ENCODE results near the gene BFSP2.

DNA sequence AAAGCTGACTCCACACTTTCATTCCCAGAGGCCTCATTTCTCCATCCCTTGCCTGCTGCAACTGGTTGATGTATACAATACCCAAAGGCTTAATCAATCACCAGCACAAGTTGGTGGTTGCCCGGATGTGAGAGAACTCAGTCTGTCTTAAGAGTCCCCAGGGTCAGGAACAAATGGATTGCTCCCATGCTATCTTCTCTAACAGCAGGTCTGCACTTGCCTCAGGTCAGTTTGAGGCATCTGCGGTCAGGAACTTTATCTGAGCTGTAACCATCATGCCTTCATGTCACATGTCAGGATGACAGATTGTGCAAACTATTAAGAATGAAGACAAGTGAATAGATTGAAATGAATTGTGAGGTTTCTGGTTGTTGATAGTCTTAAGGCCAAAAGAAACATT lies 56.1 kb downstream of the BFSP2 start:
- TF ChIP-seq CTCF (IDR thresholded peaks at IDR 0.05; ENCODE audit: low read length) = no peak
- TF ChIP-seq EZH2phosphoT487 (IDR thresholded peaks at IDR 0.05; ENCODE audit: low read length) = no peak
- TF ChIP-seq EZH2 (optimal IDR thresholded peaks at IDR 0.05; ENCODE audit: low read depth, low read length) = no peak

All from MM.1S (cell line).